ENCODE results near the gene TAF5L. TPM values are rescaled to one million over a fixed set of nuclear protein-coding genes. Genes with fewer than 3 reads are reported as not detected.

TAF5L gene
- total and polyA plus RNA-seq, 10 of the 15 experiments (the other 5 are each of a cell fraction or from before 2014, with no cell fraction given) = 1.1 to 26.2 (median 19.1) TPM

- TF ChIP-seq ZNF592 (IDR thresholded peaks at IDR 0.05) = no peak
- TF ChIP-seq SP1 (IDR thresholded peaks at IDR 0.05; ENCODE audit: low read depth, low read length) = peak; percentile 60
- TF ChIP-seq, protein P1, sequence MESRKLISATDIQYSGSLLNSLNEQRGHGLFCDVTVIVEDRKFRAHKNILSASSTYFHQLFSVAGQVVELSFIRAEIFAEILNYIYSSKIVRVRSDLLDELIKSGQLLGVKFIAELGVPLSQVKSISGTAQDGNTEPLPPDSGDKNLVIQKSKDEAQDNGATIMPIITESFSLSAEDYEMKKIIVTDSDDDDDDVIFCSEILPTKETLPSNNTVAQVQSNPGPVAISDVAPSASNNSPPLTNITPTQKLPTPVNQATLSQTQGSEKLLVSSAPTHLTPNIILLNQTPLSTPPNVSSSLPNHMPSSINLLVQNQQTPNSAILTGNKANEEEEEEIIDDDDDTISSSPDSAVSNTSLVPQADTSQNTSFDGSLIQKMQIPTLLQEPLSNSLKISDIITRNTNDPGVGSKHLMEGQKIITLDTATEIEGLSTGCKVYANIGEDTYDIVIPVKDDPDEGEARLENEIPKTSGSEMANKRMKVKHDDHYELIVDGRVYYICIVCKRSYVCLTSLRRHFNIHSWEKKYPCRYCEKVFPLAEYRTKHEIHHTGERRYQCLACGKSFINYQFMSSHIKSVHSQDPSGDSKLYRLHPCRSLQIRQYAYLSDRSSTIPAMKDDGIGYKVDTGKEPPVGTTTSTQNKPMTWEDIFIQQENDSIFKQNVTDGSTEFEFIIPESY (IDR thresholded peaks at IDR 0.05) = no peak
- no peak for TF ChIP-seq IRF3 (IDR thresholded peaks at IDR 0.05)
- peak; percentile 63 for TF ChIP-seq BCL3 (IDR thresholded peaks at IDR 0.05; ENCODE audit: borderline replicate concordance, insufficient read depth, low read depth, low read length, poor library complexity, severe bottlenecking)
- TF ChIP-seq SMAD1 (IDR thresholded peaks at IDR 0.05; ENCODE audit: low read depth, partially characterized antibody) = no peak
- TF ChIP-seq ZNF274 (IDR thresholded peaks at IDR 0.05; ENCODE audit: insufficient read depth, insufficient read length) = no peak
- peak; percentile 29; the same call in 1 of the 2 replicates for TF ChIP-seq ZSCAN29 (IDR thresholded peaks at IDR 0.05)
- no peak for TF ChIP-seq TARDBP (IDR thresholded peaks at IDR 0.05; ENCODE audit: borderline replicate concordance)
- TF ChIP-seq YY1 (IDR thresholded peaks at IDR 0.05; ENCODE audit: low read depth, low read length) = peak; percentile 90
- TF ChIP-seq TAF1 (IDR thresholded peaks at IDR 0.05; ENCODE audit: borderline replicate concordance, low read depth, low read length) = peak; percentile 44; the same call in 1 of the 2 replicates
- 0 out of 2 replicates have a peak, but pooled peaks have one; percentile 21 for TF ChIP-seq JUND (IDR thresholded peaks at IDR 0.05; ENCODE audit: low read depth, low read length)
- TF ChIP-seq IKZF2 (IDR thresholded peaks at IDR 0.05) = peak; percentile 67 to 78
- TF ChIP-seq RELA (IDR thresholded peaks at IDR 0.05; ENCODE audit: borderline replicate concordance, partially characterized antibody) = no peak
- TF ChIP-seq ETV6 (conservative IDR thresholded peaks at IDR 0.05 in 1 of 2, IDR thresholded peaks at IDR 0.05 in 1 of 2; ENCODE audit: borderline replicate concordance in 1 of 2, low read depth in 1 of 2) = no peak
- TF ChIP-seq ESRRA (IDR thresholded peaks at IDR 0.05; ENCODE audit: low read length) = no peak
- TF ChIP-seq RB1 (IDR thresholded peaks at IDR 0.05; ENCODE audit: borderline replicate concordance) = peak; percentile 76; the same call in 1 of the 2 replicates
- no peak for TF ChIP-seq SPI1 (IDR thresholded peaks at IDR 0.05; ENCODE audit: borderline replicate concordance, insufficient read depth, low read depth, low read length)
- TF ChIP-seq NRF1 (conservative IDR thresholded peaks at IDR 0.05; ENCODE audit: low read depth, low read length) = peak; percentile 86
These were observed 67.2 kb downstream of the TAF5L start, which contains the start of gene ABCB10 (continued) for GRCh38 chr1:229558460-229559335.

All from GM12878 (cell line).